SU-DHL-6 (cell line): ENCODE results near the gene SLC4A7.

ENCODE experiments used
- H2AFZ ChIP-seq: fragments of 200-600 bp; sonication (generic); 2 replicates; pipeline ENCODE4 v1.6.1; 2014; ENCODE audit warnings: low read depth, mild to moderate bottlenecking, moderate library complexity, mixed read lengths, antibody characterized with exemption, low read length; ENCODE audit not compliant: severe bottlenecking
- H3F3A ChIP-seq: fragments of 200-600 bp; shearing (Covaris generic); 2 replicates; pipeline ENCODE4 v1.6.0; 2016; ENCODE audit warnings: antibody characterized with exemption, mild to moderate bottlenecking; ENCODE audit not compliant: insufficient read depth
- H3K27ac ChIP-seq: fragments of 200-600 bp; sonication (generic); 2 replicates; pipeline ENCODE4 v1.5.1; 2016; ENCODE audit warnings: low read depth, mild to moderate bottlenecking, low read length, moderate library complexity, mixed read lengths
- H3K27me3 ChIP-seq: fragments of 200-600 bp; sonication (generic), shearing (Covaris generic); 2 replicates; pipeline ENCODE4 v1.6.0; 2014; ENCODE audit warnings: mild to moderate bottlenecking, low read length
- H3K36me3 ChIP-seq: fragments of 200-600 bp; sonication (generic); 2 replicates; pipeline ENCODE4 v1.6.1; 2014; ENCODE audit warnings: mild to moderate bottlenecking, low read length, mixed read lengths
- H3K4me2 ChIP-seq: fragments of 300-600, 200-600 bp; shearing (Covaris generic), sonication (generic); 2 replicates; pipeline ENCODE4 v1.6.0; 2014; ENCODE audit warnings: low read length, low read depth, mild to moderate bottlenecking; ENCODE audit not compliant: poor library complexity, severe bottlenecking
- H3K4me3 ChIP-seq: fragments of 200-600 bp; sonication (generic); 2 replicates; pipeline ENCODE4 v1.5.1; 2014; ENCODE audit warnings: antibody characterized with exemption, low read length, mild to moderate bottlenecking, mixed read lengths; ENCODE audit not compliant: insufficient read depth, poor library complexity, severe bottlenecking
- H3K79me2 ChIP-seq: fragments of 200-600 bp; sonication (generic); 2 replicates; pipeline ENCODE4 v1.6.1; 2014; ENCODE audit warnings: mild to moderate bottlenecking, low read length, moderate library complexity; ENCODE audit not compliant: insufficient read depth
- H3K9ac ChIP-seq: fragments of 200-600 bp; sonication (generic); 2 replicates; pipeline ENCODE4 v1.7.0; 2014; ENCODE audit warnings: mild to moderate bottlenecking, low read length
- H3K9me2 ChIP-seq: fragments of 200-600 bp; sonication (generic); replicated peaks from 2 replicates; pipeline ENCODE4 v1.6.1; 2014; ENCODE audit warnings: low read length; ENCODE audit not compliant: insufficient read depth
- H3K9me3 ChIP-seq: fragments of 200-600 bp; sonication (generic); 2 replicates; pipeline ENCODE4 v1.6.1; 2014; ENCODE audit warnings: low read length, mixed read lengths; ENCODE audit not compliant: insufficient read depth
- H4K20me1 ChIP-seq: fragments of 200-600 bp; sonication (generic); 2 replicates; pipeline ENCODE4 v1.6.1; 2014; ENCODE audit warnings: low read depth, mild to moderate bottlenecking, antibody characterized with exemption, low read length, moderate library complexity, mixed read lengths
- CTCF ChIP-seq: fragments of 200-600 bp; sonication (generic); IDR thresholded peaks from one replicate; pipeline ENCODE4 v1.5.1; 2017; ENCODE audit warnings: antibody characterized with exemption, mild to moderate bottlenecking, low read length, moderate library complexity; ENCODE audit not compliant: insufficient read depth, poor library complexity, severe bottlenecking
- EZH2phosphoT487 ChIP-seq: fragments of 200-600 bp; sonication (generic), shearing (Covaris generic); conservative IDR thresholded peaks from 2 replicates; pipeline ENCODE4 v1.6.1; 2018; ENCODE audit warnings: mild to moderate bottlenecking, antibody characterized with exemption, low read length, moderate library complexity, mixed read lengths

SLC4A7 gene

GRCh38 chr3:27384191-27384590 is 100.0 kb downstream of the SLC4A7 start:
- Histone ChIP-seq H3K4me2 (no peak overlapping the region), H3F3A (no peaks in the 10 kb centered on the region; the same call in 1 of the 2 replicates), H3K4me3 (no peak overlapping the region), H3K27me3 (no peaks in the 10 kb centered on the region), H3K79me2 (no peaks in the 10 kb centered on the region), H2AFZ (no peak overlapping the region), H4K20me1 (no peaks in the 10 kb centered on the region), H3K9ac (no peak overlapping the region), H3K9me2 (no peaks in the 10 kb centered on the region), H3K27ac (no peak overlapping the region), H3K9me3 (no peaks in the 10 kb centered on the region), H3K36me3 (peaks cover 61% of the 10 kb centered on the region)
- TF ChIP-seq EZH2phosphoT487 (no peak), CTCF (no peak)

GRCh38 chr3:27380433-27381357 is 103.5 kb downstream of the SLC4A7 start:
- Histone ChIP-seq H4K20me1 (no peaks in the 10 kb centered on the region), H2AFZ (no peak overlapping the region), H3K27ac (no peak overlapping the region), H3K27me3 (no peaks in the 10 kb centered on the region), H3K4me2 (no peak overlapping the region), H3K79me2 (no peaks in the 10 kb centered on the region), H3K4me3 (no peak overlapping the region), H3F3A (no peaks in the 10 kb centered on the region), H3K9ac (no peak overlapping the region), H3K36me3 (peaks cover 55% of the 10 kb centered on the region; the same call in 1 of the 2 replicates), H3K9me2 (no peaks in the 10 kb centered on the region), H3K9me3 (no peaks in the 10 kb centered on the region)
- TF ChIP-seq EZH2phosphoT487 (no peak), CTCF (no peak)

- no peak overlapping the region for H3K27ac ChIP-seq
- H3F3A ChIP-seq = peaks cover 7% of the 10 kb centered on the region; the same call in 1 of the 2 replicates
- no peaks in the 10 kb centered on the region for H3K9me3 ChIP-seq
- no peaks in the 10 kb centered on the region; the same call in 1 of the 2 replicates for H4K20me1 ChIP-seq
- H3K79me2 ChIP-seq = no peaks in the 10 kb centered on the region
- H3K9ac ChIP-seq = no peak overlapping the region
- H3K27me3 ChIP-seq = no peaks in the 10 kb centered on the region
- H2AFZ ChIP-seq = no peak overlapping the region
- no peak overlapping the region for H3K4me3 ChIP-seq
- TF ChIP-seq EZH2phosphoT487 = no peak
- no peaks in the 10 kb centered on the region for H3K9me2 ChIP-seq
- H3K36me3 ChIP-seq = peaks cover 41% of the 10 kb centered on the region; the same call in 1 of the 2 replicates
- H3K4me2 ChIP-seq = no peak overlapping the region
Measured at GRCh38 chr3:27378331-27378730, 105.9 kb downstream of the SLC4A7 start.
